ENCODE data around the gene NSUN5. TPM values are rescaled to one million over a fixed set of nuclear protein-coding genes. Genes with fewer than 3 reads are reported as not detected.

Gene NSUN5
- total RNA-seq (2022; extraction: Qiagen RNA extraction; ENCODE audit: low read depth): 43.3 to 66.7 TPM (median 59.9 TPM) in 5 replicates

GRCh38 chr7:73308665-73309214 lies at the start of gene NSUN5:
NSUN5 (minus strand) TSS chr7:73308826; CDS start chr7:73308790, 36 bp downstream.

GRCh38 chr7:73327922-73328321 lies 19.3 kb upstream of the NSUN5 start, which contains the start of the genes FKBP6 and TRIM50:
FKBP6 (plus strand) TSS chr7:73328161; CDS start chr7:73328429, 268 bp downstream.
TRIM50 (minus strand) TSS chr7:73328082; CDS start chr7:73324787, 3,295 bp downstream.

Other genes with a start within 250 kb of the NSUN5 start
- gene SPDYE9, start 222.8 kb downstream of the NSUN5 start, total RNA-seq (2022; extraction: Qiagen RNA extraction; ENCODE audit: low read depth): not detected in 5 replicates
- not detected in 5 replicates for gene TRIM50, start 19.3 kb upstream of the NSUN5 start, total RNA-seq (2022; extraction: Qiagen RNA extraction; ENCODE audit: low read depth)
- gene FKBP6, start 19.3 kb upstream of the NSUN5 start, total RNA-seq (2022; extraction: Qiagen RNA extraction; ENCODE audit: low read depth): not detected in 5 replicates
- 0.67 to 2.5 TPM (median 2.1 TPM) in 5 replicates for gene FZD9, start 125.0 kb upstream of the NSUN5 start, total RNA-seq (2022; extraction: Qiagen RNA extraction; ENCODE audit: low read depth)
- gene BAZ1B, start 213.5 kb upstream of the NSUN5 start, total RNA-seq (2022; extraction: Qiagen RNA extraction; ENCODE audit: low read depth): 53.5 to 68.3 TPM (median 62.9 TPM) in 5 replicates
- gene BCL7B, start 248.9 kb upstream of the NSUN5 start, total RNA-seq (2022; extraction: Qiagen RNA extraction; ENCODE audit: low read depth): 56.9 to 78.1 TPM (median 68.8 TPM) in 5 replicates